Measurements from ENCODE around the gene NADK.

GRCh38 chr1:1806890-1807289 lies 28.6 kb upstream of the NADK start:
- TF ChIP-seq CTCF (IDR thresholded peaks at IDR 0.05): no peak
- TF ChIP-seq POLR2A (IDR thresholded peaks at IDR 0.05): no peak
